Duodenal mucosa (tissue), 2 donors: ENCODE results near the gene CHD9.

ENCODE experiments used
- H3K27ac ChIP-seq: one replicate; pipeline ENCODE4 v1.7.0; 2013; ENCODE audit warnings: low read depth, low read length
- H3K27me3 ChIP-seq, 2 donors: one replicate each; pipeline ENCODE4 v1.7.0; 2013; ENCODE audit warnings: low read length in 2 of 2, control low read depth in 1 of 2; ENCODE audit not compliant: insufficient read depth in 2 of 2, control insufficient read depth in 1 of 2
- H3K36me3 ChIP-seq, 2 donors: one replicate each; pipeline ENCODE4 v1.7.0; 2013; ENCODE audit warnings: low read length in 2 of 2, control low read depth in 1 of 2; ENCODE audit not compliant: insufficient read depth in 2 of 2, control insufficient read depth in 1 of 2
- H3K4me1 ChIP-seq, 2 donors: one replicate each; pipeline ENCODE4 v1.7.0; 2013; ENCODE audit warnings: low read length in 2 of 2, control low read depth in 1 of 2; ENCODE audit not compliant: insufficient read depth in 2 of 2, control insufficient read depth in 1 of 2
- H3K4me3 ChIP-seq, 2 donors: one replicate each; pipeline ENCODE4 v1.7.0; 2013; ENCODE audit warnings: low read length in 2 of 2, low read depth in 1 of 2
- H3K9ac ChIP-seq, 2 donors: one replicate each; pipeline ENCODE4 v1.7.0; 2013; ENCODE audit warnings: low read length in 2 of 2, low read depth in 1 of 2
- H3K9me3 ChIP-seq, 2 donors: one replicate each; pipeline ENCODE4 v1.7.0; 2013; ENCODE audit warnings: low read length in 2 of 2, control low read depth in 1 of 2; ENCODE audit not compliant: control insufficient read depth in 1 of 2

The CHD9 gene

DNA sequence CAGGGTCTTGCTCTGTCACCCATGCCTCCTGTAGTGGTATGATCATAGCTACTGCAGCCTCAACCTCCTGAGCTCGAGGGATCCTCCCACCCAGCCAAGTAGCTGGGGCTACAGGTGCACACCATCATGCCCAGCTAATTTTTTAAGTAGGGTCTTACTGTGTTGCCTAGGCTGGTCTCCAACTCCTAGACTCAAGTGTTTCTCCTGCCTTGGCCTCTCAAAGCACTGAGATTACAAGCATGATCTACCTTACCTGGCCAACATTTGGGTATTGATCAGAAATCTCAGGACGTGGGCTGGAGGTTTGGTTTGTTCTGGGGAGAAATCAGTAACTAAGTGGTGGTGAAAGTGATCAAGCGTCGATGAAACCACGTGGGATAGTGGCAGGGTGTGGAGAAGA lies 4.1 kb downstream of the CHD9 start:
- no peak overlapping the region for H3K27ac ChIP-seq
- H3K27me3 ChIP-seq, result no peaks in the 10 kb centered on the region
- no peak overlapping the region for H3K4me3 ChIP-seq
- H3K36me3 ChIP-seq, result no peaks in the 10 kb centered on the region
- H3K9ac ChIP-seq, result no peak overlapping the region
- peaks cover 23 to 35% of the 10 kb centered on the region in 2 donors for H3K4me1 ChIP-seq
- no peaks in the 10 kb centered on the region for H3K9me3 ChIP-seq

GRCh38 chr16:53059672-53060071 lies 4.9 kb downstream of the CHD9 start:
- Histone ChIP-seq H3K27ac (no peak overlapping the region), H3K36me3 (no peaks in the 10 kb centered on the region), H3K9me3 (no peaks in the 10 kb centered on the region), H3K4me1 (peaks cover 23 to 32% of the 10 kb centered on the region in 2 donors), H3K27me3 (no peaks in the 10 kb centered on the region), H3K4me3 (no peak overlapping the region), H3K9ac (no peak overlapping the region)

- H3K9me3 ChIP-seq, result no peaks in the 10 kb centered on the region
- H3K27me3 ChIP-seq, result no peaks in the 10 kb centered on the region
- H3K27ac ChIP-seq, result no peak overlapping the region
- H3K9ac ChIP-seq, result no peak overlapping the region
- H3K36me3 ChIP-seq, result no peaks in the 10 kb centered on the region
- H3K4me1 ChIP-seq, result peaks cover 15 to 22% of the 10 kb centered on the region in 2 donors
- peak overlapping the region in 1 of 2 donors; percentile 30 for H3K4me3 ChIP-seq
Observed at GRCh38 chr16:53061256-53061655, 6.5 kb downstream of the CHD9 start.

GRCh38 chr16:53061701-53062159 lies 6.9 kb downstream of the CHD9 start:
- peaks cover 11 to 17% of the 10 kb centered on the region in 2 donors for H3K4me1 ChIP-seq
- H3K9me3 ChIP-seq, result no peaks in the 10 kb centered on the region
- H3K27ac ChIP-seq, result no peak overlapping the region
- no peaks in the 10 kb centered on the region for H3K36me3 ChIP-seq
- no peak overlapping the region for H3K9ac ChIP-seq
- H3K27me3 ChIP-seq, result no peaks in the 10 kb centered on the region
- H3K4me3 ChIP-seq, result peak overlapping the region; percentile 5 to 30

GRCh38 chr16:53064081-53064578 lies 9.3 kb downstream of the CHD9 start:
- Histone ChIP-seq H3K9ac (no peak overlapping the region), H3K27ac (no peak overlapping the region), H3K4me1 (peaks cover 13 to 15% of the 10 kb centered on the region in 2 donors), H3K9me3 (no peaks in the 10 kb centered on the region), H3K4me3 (no peak overlapping the region), H3K27me3 (no peaks in the 10 kb centered on the region), H3K36me3 (peaks cover 0 to 5% of the 10 kb centered on the region in 2 donors)

- H3K36me3 ChIP-seq, result peaks cover 0 to 5% of the 10 kb centered on the region in 2 donors
- peaks cover 13 to 15% of the 10 kb centered on the region in 2 donors for H3K4me1 ChIP-seq
- no peak overlapping the region for H3K4me3 ChIP-seq
- H3K27ac ChIP-seq, result no peak overlapping the region
- no peaks in the 10 kb centered on the region for H3K9me3 ChIP-seq
- H3K9ac ChIP-seq, result no peak overlapping the region
- H3K27me3 ChIP-seq, result no peaks in the 10 kb centered on the region
Observed at GRCh38 chr16:53065461-53066061, 10.8 kb downstream of the CHD9 start.

DNA sequence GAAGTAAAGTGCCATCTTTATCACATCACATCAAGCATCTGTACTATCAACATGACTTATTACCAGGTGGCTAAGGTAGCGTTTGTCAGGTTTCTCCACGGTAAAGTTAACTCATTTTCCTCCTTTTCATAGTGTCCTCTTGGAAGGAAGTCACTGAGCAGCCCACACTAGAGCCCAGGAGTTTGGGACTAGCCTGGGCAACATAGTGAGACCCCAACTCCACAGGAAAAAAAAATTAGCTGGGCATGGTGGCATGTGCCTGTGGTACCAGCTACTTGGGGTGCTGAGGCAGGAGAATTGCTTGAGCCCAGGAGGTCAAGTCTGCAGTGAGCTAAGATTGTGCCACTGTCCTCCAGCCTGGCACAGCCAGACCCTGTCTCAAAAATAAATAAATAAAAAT lies 12.9 kb downstream of the CHD9 start:
- Histone ChIP-seq H3K36me3 (peaks cover 0 to 5% of the 10 kb centered on the region in 2 donors), H3K9me3 (no peaks in the 10 kb centered on the region), H3K4me3 (no peak overlapping the region), H3K4me1 (peaks cover 9 to 14% of the 10 kb centered on the region in 2 donors), H3K27ac (no peak overlapping the region), H3K27me3 (no peaks in the 10 kb centered on the region), H3K9ac (no peak overlapping the region)

DNA sequence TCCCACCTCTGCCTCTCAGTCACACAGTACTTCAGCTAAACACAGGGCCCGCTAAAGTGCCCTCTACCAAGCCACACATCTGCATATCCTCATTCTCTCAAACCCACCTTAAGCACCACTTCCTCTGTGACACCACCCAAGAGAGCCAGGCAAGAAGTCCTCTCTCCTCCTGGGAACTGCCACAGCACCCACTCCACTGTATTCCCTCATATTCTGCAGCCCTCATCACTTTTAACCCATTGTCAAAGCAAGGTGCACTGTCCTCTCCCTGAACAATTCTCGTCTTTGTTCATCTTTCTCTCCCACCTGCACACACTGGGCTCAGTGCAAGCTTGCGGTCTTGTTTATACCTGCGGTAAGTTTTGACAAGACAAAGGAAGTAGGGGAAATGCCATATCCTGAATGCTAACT lies 13.6 kb downstream of the CHD9 start:
- H3K9me3 ChIP-seq, result no peaks in the 10 kb centered on the region
- H3K27me3 ChIP-seq, result no peaks in the 10 kb centered on the region
- peaks cover 9 to 14% of the 10 kb centered on the region in 2 donors for H3K4me1 ChIP-seq
- H3K27ac ChIP-seq, result no peak overlapping the region
- H3K4me3 ChIP-seq, result peak overlapping the region in 1 of 2 donors; percentile 9
- peaks cover 0 to 5% of the 10 kb centered on the region in 2 donors for H3K36me3 ChIP-seq
- H3K9ac ChIP-seq, result no peak overlapping the region

DNA sequence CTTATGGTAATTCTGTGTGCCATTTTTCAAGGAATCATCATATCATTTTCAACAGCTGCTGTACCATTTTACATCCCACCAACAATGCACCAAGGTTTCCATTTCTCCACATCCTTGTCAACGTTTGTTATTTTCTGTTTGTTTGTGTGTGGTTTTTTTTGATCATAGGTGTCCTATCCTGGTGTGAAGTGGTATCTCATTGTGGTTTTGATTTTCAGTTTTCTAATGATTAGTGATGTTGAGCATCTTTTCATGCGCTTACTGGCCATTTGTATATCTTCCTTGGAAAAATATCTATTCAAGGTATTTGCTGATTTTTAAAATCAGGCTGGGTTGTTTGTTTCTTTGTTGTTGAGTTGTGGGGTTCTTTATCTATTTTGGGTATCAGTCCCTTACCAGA lies 15.0 kb downstream of the CHD9 start:
- no peak overlapping the region for H3K9ac ChIP-seq
- H3K4me3 ChIP-seq, result no peak overlapping the region
- H3K4me1 ChIP-seq, result peaks cover 9 to 14% of the 10 kb centered on the region in 2 donors
- peaks cover 0 to 4% of the 10 kb centered on the region in 2 donors for H3K9me3 ChIP-seq
- no peaks in the 10 kb centered on the region for H3K27me3 ChIP-seq
- H3K36me3 ChIP-seq, result peaks cover 0 to 5% of the 10 kb centered on the region in 2 donors
- H3K27ac ChIP-seq, result no peak overlapping the region

DNA sequence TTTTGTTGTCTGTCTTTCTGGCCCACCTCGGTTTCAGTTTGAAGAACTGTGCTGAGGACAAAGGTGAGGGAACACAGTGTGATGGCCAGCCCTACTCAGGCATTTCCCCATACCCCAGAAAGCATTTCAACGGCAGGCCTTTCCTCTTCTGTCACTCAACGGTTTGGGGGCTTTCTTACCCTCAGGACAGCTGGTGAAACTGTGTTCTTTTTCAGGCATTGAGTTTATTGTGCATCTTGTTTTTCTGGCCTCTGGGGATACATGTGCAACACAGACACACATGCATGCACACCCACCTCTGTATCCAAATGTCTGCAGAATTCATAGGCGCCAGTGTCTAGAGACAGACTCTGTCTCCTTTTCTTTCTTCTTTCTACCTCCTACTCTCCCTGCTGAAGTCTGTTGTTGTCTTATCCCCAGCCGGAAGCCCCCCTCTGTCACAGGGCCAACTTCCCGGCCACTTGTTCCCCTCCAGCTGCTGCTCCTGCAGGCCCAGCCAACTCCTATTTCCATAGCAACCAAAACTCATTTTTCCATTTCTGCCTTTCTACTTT lies 17.0 kb downstream of the CHD9 start:
- Histone ChIP-seq H3K9ac (no peak overlapping the region), H3K4me3 (peak overlapping the region in 1 of 2 donors; percentile 19), H3K27ac (no peak overlapping the region)

More for the DNA sequence above, 17.0 kb downstream of the CHD9 start:
- H3K9me3 ChIP-seq, result peaks cover 0 to 4% of the 10 kb centered on the region in 2 donors
- no peaks in the 10 kb centered on the region for H3K27me3 ChIP-seq
- H3K36me3 ChIP-seq, result peaks cover 0 to 5% of the 10 kb centered on the region in 2 donors
- peaks cover 9 to 14% of the 10 kb centered on the region in 2 donors for H3K4me1 ChIP-seq
